TTC549 (cell line): Measurements from ENCODE around the gene CEPT1.
"Not testable (repeated sequence)": the region's sequence is repeated elsewhere in the genome, so short reads cannot be mapped to it uniquely, and the experiment has no call there.

Experiments
- FAIRE-seq: peaks from 2 replicates; lab custom pipeline; 2012; peaks lifted over from hg19 to GRCh38; lab: Jason Lieb, UNC

Gene CEPT1

GRCh38 chr1:111212634-111213335 is 72.8 kb downstream of the CEPT1 start:
- no peak for FAIRE-seq

GRCh38 chr1:111213412-111213811 is 73.4 kb downstream of the CEPT1 start:
- FAIRE-seq: no peak

GRCh38 chr1:111214074-111214801 is 74.2 kb downstream of the CEPT1 start:
- FAIRE-seq: no peak

DNA sequence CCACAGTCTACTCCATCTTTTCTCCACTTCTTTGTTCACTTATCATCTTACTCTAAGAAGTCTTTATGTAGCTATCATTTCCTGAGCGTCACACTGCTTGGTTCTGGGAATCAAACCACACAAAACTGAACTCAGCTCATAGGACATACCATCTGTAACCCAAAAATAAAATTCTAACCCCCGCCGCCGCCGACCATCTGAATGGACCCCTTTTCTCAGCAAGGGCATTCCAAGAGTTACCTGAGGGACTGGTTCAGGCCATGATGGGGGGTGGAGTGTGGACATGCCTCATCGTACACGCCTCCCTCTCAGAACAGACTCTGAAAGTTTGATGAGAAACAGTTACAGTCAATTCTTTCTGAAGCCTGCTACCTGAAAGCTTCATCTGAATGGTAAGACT is 74.9 kb downstream of the CEPT1 start:
- no peak for FAIRE-seq

GRCh38 chr1:111215285-111215684 is 75.3 kb downstream of the CEPT1 start:
- not testable (repeated sequence) for FAIRE-seq

GRCh38 chr1:111216751-111217150 is 76.7 kb downstream of the CEPT1 start:
- FAIRE-seq: no peak

DNA sequence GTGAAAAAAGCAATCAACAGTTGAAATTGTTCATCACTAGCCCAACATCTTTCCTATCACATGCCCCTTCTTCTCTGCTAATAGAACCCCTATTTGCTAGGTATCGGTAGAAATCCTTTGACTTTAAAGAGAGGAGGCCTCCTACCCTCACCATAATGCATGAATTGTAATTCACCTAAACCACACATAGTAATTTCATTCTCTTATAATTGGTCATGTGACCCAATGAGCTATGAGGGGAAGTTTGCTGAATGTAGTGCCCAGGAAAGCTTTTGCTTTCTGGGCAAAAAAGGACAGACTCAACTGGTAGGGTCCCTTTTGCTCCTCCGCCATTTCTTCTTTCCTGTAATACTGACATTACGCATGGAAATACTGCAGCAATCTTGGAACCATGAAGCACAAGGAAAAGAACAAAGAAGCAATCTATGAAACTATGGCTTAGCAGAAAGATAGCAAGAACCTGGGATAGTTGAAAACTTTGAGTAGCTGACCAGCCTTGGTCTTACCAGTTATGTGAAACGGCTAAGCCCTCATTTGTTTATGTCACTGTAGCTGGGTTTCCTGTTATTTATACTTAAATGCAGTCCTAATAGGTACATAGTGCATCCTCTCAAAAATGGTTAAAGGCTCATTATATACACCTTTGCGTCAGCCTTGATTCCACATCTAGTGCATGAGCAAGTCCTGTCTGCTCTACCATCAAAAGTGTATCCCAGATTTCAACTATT is 77.3 kb downstream of the CEPT1 start:
- FAIRE-seq: no peak

GRCh38 chr1:111218701-111219556 is 78.9 kb downstream of the CEPT1 start:
- FAIRE-seq: no peak

GRCh38 chr1:111219557-111220286 is 79.7 kb downstream of the CEPT1 start:
- no peak for FAIRE-seq

DNA sequence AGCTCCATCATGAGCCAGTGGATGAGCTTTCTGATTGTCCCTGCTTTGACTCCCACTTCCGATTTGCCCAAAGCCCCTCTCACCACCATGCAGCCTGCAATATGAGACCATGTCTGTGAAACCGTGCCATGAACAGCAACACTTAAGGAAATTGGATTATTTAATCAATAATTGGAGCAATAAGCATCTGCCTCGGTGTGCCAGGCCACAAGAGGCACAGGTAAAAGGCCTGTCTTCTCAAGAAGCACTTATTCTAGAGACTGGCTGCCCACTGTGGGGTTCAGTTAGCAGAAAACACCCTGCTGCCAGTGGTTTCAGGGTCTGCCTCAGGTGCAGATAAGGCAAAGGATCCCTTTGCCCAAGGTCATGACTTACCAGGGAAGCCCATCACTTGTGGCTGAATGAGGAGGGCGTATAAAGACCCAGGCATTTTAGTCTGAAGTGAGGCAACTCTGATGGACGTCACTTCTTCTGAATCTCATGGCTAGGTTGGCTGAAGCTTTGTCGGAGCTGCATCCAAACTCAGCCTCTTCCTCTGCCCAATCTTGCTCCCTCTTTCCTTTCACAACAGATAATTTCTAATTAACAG is 80.4 kb downstream of the CEPT1 start:
- no peak for FAIRE-seq

DNA sequence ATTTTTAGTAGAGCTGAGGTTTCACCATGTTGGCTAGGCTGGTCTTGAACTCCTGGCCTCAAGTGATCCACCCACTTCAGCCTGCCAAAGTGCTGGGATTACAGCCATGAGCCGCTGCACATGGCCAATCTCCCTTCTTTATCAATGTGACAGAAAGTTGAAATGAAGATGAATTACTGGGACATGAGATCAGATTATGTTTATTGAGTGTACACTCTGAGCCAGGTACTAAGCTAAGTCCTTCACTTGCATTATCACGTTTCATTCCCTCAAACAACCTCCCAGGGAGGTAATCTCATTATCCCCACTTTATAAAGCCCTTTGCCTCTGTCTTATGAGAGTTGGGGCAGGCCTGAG is 81.2 kb downstream of the CEPT1 start:
- no peak for FAIRE-seq

DNA sequence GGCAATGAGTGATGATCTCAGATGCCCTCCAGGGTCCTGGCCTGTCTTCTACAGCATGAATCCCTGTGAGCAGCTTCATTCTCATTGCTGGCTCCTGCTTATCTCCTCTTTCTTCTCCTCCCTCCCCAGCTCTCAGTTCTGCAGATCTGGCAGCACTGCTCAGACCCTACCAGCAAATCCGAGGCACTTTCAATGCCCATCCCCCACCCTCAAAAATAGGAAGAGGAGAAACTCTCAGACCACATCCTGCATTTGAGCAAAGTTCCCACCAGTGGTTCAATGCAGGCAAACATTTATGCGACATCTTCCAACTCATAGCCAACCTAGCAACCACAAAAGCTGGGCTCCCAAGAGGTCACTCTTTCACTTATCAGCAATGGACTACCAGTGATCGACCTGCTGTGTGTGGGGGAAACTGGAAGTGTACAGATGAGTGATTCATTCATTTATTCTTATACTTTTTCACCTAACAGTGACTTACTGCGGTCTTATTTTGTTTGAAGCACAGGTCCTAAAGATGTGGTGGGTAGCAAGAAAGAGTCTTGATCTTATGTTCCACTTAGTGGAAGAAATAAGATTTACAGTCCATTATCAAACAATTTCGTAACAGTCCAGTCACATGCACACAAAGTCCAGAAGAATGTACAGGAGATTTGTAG is 81.7 kb downstream of the CEPT1 start:
- no peak for FAIRE-seq

DNA sequence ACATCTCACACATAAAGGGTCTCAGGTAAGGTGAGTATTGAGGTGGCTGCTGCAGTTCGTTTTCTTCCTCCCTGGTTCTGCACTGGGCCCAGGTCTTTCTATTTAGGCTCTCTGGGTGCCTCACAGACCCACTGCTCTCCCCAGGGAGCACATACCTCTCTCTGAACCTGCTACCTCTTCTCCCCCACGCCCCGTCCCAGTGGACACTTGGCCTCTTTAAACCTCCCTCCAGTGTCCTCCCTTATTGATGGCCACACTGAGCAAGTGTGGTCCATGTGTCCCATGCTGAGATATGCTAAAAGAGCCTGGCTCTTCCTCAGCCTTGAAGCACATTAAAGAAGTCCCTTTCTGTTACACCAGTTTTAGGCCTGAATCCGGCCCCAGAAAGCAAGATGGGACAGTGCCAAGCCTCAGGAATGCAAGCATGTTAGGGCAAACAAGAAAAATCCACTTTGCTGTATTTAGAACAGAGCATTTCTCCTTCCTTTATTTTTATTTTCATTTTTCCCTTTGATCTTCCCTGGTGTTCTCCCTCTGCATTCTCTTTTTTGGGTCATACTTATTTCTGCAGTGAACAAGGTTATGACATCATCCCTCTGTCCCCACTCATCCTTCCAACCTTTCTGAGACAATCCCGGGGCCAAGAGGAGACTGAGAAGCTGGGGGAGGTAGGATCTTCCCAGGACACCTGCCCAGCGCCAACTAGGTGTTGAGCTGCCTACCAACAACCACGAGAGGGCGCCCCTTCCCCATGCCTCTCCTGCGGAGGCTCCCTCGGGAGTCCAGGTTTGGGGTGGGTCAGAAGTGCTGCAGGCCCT is 82.5 kb downstream of the CEPT1 start:
- FAIRE-seq: no peak

GRCh38 chr1:111223126-111223685 is 83.2 kb downstream of the CEPT1 start:
- no peak for FAIRE-seq

DNA sequence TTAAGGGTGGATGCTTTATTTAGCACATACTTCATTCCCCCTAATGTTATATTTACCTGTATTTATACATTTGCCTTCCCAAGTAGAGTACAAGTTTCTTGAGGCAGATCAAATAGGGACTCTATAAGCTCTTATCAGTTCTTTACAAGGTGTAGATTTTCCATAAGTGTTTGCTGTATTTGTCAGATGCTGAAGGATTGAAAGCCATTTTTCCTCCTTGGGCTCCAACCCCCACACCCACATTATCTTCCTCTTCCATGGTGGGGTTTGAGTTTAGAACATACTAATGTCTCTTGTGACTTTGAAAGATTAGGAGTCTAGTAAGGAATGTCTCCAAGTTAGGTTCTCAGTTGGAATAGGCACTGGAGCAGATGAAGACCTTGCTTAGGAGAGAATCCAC is 85.1 kb downstream of the CEPT1 start:
- FAIRE-seq: no peak

DNA sequence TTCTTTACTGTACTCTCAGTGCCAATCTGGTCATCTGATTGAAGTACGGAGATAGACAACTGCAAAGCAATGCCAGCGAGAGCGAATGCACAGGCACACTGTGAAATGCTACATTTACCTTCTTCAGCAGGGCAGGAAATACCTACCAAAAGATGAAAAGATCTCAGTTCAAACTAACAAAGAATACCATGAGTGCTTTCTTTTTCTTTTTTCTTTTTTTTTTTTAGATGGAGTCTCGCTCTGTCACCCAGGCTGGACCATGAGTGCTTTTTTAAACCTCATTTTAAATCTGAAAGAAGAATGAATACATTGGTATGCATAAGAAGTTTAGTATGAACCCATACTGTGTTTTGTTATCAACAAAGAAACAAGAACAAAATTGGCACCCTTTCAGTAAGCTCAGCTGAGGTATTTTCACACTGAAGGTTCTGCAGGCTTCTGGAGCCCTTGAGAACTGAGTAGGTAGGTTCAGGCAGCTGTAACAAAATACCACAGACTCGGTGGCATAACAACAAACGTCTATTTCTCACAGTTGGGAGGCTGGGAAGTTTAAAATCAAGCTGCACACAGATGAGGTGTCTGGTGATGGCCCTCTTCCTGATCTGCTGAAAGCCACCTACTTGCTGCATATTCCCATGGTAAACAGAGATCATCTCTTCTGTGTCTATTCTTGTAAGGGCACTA is 85.8 kb downstream of the CEPT1 start:
- FAIRE-seq: no peak

DNA sequence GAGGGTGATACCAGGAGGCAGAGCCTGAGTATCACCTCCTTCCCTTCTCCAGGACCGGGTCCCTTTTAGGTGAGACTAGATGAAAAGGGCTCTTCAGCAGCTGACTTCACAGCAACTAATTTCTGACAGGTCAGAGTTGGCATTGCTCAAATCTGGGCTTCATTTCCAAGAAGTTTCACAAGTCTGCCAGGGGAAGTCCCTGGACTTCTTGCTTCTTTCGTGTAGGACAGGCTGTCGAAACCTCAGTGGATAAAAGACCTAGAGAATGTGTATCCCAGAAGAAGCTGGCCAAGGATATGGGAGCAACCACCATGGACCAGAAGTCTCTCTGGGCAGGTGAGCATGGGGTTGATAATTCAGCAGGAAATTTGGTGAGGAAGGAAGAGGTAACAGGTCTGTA is 87.4 kb downstream of the CEPT1 start, which contains the start of gene CHI3L2:
CHI3L2 (plus strand) TSS at position 280 of the 400 bp plus-strand sequence; CDS start at position 297, 17 bp downstream.
- no peak for FAIRE-seq

DNA sequence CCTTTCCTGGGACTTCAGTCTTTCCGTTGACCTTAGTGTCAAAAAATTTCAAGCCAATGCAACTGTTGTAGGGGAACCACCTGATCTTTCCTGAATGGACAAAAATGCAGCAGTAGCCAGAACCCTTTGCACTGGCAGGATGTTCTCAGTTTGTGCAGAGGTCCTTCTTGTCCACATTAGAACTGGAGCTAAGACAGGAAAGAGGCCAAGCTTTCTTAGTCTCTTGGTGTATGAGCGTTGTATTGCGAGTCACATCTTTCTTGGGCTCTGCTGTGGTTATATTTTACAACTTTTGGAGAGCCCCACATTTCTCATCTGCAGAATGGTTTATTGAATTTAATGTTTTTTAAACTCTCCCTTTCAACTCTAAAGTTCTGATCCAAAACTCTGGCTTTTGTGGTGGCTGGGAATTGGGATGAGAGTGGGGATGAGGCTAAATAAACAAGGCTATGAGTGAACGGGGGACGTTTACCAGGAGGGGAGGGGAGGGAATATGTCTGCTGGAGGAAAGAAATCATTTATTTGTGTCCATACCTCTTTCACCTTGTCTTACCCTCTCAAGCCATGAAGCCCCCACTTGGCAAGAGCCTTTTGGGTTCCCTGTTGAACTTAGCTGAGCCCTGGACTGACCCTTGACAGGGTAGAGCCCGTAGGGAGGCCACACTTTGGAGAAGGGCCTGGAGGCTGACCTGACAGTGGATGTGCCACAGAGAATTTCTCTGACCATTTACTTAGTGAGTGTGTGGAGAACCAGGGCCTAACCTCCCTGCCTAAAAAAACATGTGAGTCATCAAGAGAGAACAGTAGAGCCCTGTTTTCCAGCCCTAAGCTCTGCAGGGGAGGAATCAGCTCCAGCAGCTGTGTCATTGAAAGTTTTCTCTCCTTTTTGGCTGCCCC is 88.1 kb downstream of the CEPT1 start:
- FAIRE-seq: no peak
